A673 (cell line): ENCODE results near the gene SPEF2. TPM values are rescaled to one million over a fixed set of nuclear protein-coding genes. Genes with fewer than 3 reads are reported as not detected.

Source experiments
- BruUV-seq: library from RNA; stranded (reverse); fragments of 400-500 nt; replicated peaks from 2 replicates; lab custom pipeline; 2021; lab: Mats Ljungman, UMichigan
- CTCF ChIA-PET: fragments of 300-600 bp; sonication (Branson Sonifier 250); formaldehyde crosslinking; loops from one replicate; lab custom pipeline; 2022; ENCODE audit warnings: antibody characterized with exemption; lab: Charles Lee
- POLR2A ChIA-PET: fragments of 300-600 bp; sonication (Branson Sonifier 250); formaldehyde crosslinking; loops from one replicate; lab custom pipeline; 2022; ENCODE audit warnings: antibody characterized with exemption; ENCODE audit not compliant: low non-redundant PET; lab: Charles Lee
- DNase-seq: peaks from one replicate; pipeline ENCODE4 v3.0.0-alpha.2; 2015; ENCODE audit warnings: low spot score
- H3K27ac ChIP-seq: fragments of 200-600 bp; sonication (generic); 2 replicates; pipeline ENCODE4 v1.5.1; 2016; ENCODE audit warnings: mixed run types, low read depth, mild to moderate bottlenecking, mixed read lengths, antibody characterized with exemption, low read length; ENCODE audit not compliant: poor library complexity, severe bottlenecking
- H3K27me3 ChIP-seq: fragments of 200-600 bp; sonication (generic); replicated peaks from 2 replicates; pipeline ENCODE4 v1.6.1; 2017; ENCODE audit warnings: mixed run types, low read depth, mild to moderate bottlenecking, mixed read lengths, antibody characterized with exemption, low read length; ENCODE audit not compliant: insufficient read depth, poor library complexity
- H3K36me3 ChIP-seq: fragments of 200-600 bp; sonication (generic); 2 replicates; pipeline ENCODE4 v1.6.1; 2016; ENCODE audit warnings: mixed run types, mild to moderate bottlenecking, mixed read lengths, antibody characterized with exemption, low read length; ENCODE audit not compliant: insufficient read depth, poor library complexity, severe bottlenecking
- H3K4me1 ChIP-seq: fragments of 200-600 bp; sonication (generic); 2 replicates; pipeline ENCODE4 v1.6.1; 2017; ENCODE audit warnings: mixed run types, mild to moderate bottlenecking, mixed read lengths, antibody characterized with exemption, low read length; ENCODE audit not compliant: insufficient read depth, poor library complexity, severe bottlenecking
- H3K4me3 ChIP-seq: fragments of 200-600 bp; sonication (generic); 2 replicates; pipeline ENCODE4 v1.5.1; 2016; ENCODE audit warnings: low read depth, mixed run types, mild to moderate bottlenecking, mixed read lengths, low read length; ENCODE audit not compliant: poor library complexity, severe bottlenecking
- H3K9me3 ChIP-seq: fragments of 200-600 bp; sonication (generic); 2 replicates; pipeline ENCODE4 v1.6.1; 2016; ENCODE audit warnings: mixed run types, low read depth, mild to moderate bottlenecking, mixed read lengths, antibody characterized with exemption, low read length; ENCODE audit not compliant: poor library complexity, severe bottlenecking
- EZH2 ChIP-seq: fragments of 200-600 bp; sonication (generic); IDR thresholded peaks from 2 replicates; pipeline ENCODE4 v1.6.1; 2017; ENCODE audit warnings: borderline replicate concordance, low read depth, mild to moderate bottlenecking, mixed read lengths, antibody characterized with exemption, low read length; ENCODE audit not compliant: poor library complexity, severe bottlenecking
- intact Hi-C: fragments of 100-400 bp; cut with micrococcal nuclease; formaldehyde crosslinking; loops from one replicate; pipeline ENCODE4 v1.10.0; 2022; ENCODE audit not compliant: unreplicated experiment
- total RNA-seq: library from RNA; stranded (reverse); gene quantifications from 2 replicates; pipeline ENCODE4 v1.2.3, GENCODE V29; 2021
- TF ChIP-seq, protein P1 (sequence below): fragments of 300-800, 200-600 bp; sonication (generic); conservative IDR thresholded peaks from 2 replicates; pipeline ENCODE4 v1.5.1; 2017; ENCODE audit warnings: low read depth, mild to moderate bottlenecking, antibody characterized with exemption, low read length, moderate library complexity, mixed read lengths

Gene SPEF2
- total RNA-seq, 1 experiment from 2014 or later, result 1.5 TPM

DNA sequence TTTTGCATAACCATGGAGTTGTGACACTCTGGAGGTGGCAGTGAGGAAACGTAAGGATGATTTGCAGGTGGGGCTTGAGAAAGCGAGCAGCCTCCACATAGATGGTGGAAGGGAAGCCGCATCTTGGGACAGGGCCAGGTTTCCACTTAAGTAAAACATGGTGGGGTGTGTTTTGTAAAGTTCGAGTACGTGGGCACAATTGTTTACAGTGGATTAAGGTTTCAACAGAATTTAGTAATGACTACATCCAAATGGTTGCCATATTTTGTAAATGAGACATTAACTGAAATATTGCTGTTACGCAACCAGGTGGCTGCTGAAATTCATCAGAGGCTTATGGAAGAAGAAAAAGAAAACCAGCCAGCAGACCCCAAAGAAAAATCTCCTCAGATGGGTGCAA lies 153.6 kb downstream of the SPEF2 start:
- no peaks in the 10 kb centered on the region for H3K9me3 ChIP-seq
- no peaks in the 10 kb centered on the region for H3K4me1 ChIP-seq
- POLR2A ChIA-PET, result no interaction called here
- H3K4me3 ChIP-seq, result no peak overlapping the region
- intact Hi-C loops, result no loop called here
- no peaks in the 10 kb centered on the region for H3K27me3 ChIP-seq
- CTCF ChIA-PET, result no interaction called here
- DNase-seq, result no peak
- H3K27ac ChIP-seq, result no peak overlapping the region
- no peak for TF ChIP-seq EZH2
- TF ChIP-seq, protein P1, sequence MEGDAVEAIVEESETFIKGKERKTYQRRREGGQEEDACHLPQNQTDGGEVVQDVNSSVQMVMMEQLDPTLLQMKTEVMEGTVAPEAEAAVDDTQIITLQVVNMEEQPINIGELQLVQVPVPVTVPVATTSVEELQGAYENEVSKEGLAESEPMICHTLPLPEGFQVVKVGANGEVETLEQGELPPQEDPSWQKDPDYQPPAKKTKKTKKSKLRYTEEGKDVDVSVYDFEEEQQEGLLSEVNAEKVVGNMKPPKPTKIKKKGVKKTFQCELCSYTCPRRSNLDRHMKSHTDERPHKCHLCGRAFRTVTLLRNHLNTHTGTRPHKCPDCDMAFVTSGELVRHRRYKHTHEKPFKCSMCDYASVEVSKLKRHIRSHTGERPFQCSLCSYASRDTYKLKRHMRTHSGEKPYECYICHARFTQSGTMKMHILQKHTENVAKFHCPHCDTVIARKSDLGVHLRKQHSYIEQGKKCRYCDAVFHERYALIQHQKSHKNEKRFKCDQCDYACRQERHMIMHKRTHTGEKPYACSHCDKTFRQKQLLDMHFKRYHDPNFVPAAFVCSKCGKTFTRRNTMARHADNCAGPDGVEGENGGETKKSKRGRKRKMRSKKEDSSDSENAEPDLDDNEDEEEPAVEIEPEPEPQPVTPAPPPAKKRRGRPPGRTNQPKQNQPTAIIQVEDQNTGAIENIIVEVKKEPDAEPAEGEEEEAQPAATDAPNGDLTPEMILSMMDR, result no peak
- no peaks in the 10 kb centered on the region for H3K36me3 ChIP-seq
- no TSS peak for BruUV-seq

DNA sequence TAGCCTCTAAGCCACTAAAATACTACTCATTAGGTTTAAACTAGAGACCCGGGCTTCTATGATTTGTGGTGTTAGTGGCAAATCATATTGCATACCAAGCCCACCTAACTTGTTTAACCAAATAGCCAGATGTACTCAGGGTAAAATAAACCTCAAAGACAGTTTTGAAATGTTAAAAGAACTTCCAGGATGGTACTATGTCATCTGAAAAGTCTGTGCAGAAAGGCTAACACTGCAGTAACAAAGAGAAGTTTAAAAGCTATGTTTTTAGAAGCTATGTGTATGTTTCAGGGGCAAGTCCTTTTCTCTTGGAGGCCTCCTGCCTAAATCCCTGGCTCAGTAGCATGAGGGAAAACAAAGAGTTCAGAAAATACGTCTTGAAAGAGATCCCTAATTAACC lies 154.2 kb downstream of the SPEF2 start:
- POLR2A ChIA-PET, result no interaction called here
- intact Hi-C loops, result no loop called here
- BruUV-seq, result no TSS peak
- Histone ChIP-seq H3K4me1 (no peaks in the 10 kb centered on the region), H3K4me3 (no peak overlapping the region), H3K9me3 (no peaks in the 10 kb centered on the region), H3K36me3 (no peaks in the 10 kb centered on the region), H3K27ac (no peak overlapping the region), H3K27me3 (no peaks in the 10 kb centered on the region)
- CTCF ChIA-PET, result no interaction called here
- no peak for DNase-seq
- no peak for TF ChIP-seq EZH2
- TF ChIP-seq, protein P1, result no peak

DNA sequence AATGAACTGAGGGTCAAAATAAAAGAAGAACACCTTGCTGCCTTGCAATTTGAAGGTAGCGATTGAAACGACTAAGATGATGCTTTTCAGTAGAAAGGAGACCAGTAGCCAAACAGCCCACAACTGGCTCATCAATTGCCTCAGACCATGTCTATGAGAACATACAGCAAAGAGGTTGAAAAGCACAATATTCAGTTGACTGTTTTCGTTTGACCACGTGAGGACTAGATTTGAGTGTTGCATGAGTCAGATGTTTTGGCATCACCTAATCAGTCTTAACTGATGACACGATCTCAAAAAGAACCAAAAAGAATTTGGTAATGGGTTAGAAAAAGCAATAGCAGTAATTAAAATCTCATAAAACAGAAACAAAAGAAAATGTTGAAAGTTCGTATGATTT lies 156.3 kb downstream of the SPEF2 start:
- H3K27me3 ChIP-seq, result no peaks in the 10 kb centered on the region
- DNase-seq, result no peak
- no peaks in the 10 kb centered on the region for H3K9me3 ChIP-seq
- no peaks in the 10 kb centered on the region for H3K36me3 ChIP-seq
- ChIA-PET POLR2A (no interaction called here), CTCF (no interaction called here)
- H3K4me3 ChIP-seq, result no peak overlapping the region
- BruUV-seq, result no TSS peak
- H3K4me1 ChIP-seq, result no peaks in the 10 kb centered on the region
- intact Hi-C loops, result no loop called here
- no peak overlapping the region for H3K27ac ChIP-seq
- TF ChIP-seq, protein P1, result no peak
- TF ChIP-seq EZH2, result no peak
